Ovary (tissue), 3 donors: ENCODE measurements around the gene PRSS21.

Experiments used
- CTCF ChIP-seq, 3 donors: fragments of 450-650 bp in 2 of 3; fragments of 200-600 bp in 1 of 3; IDR thresholded peaks; one replicate each; pipeline versions ENCODE4 v1.5.1 to v1.8.0; 2016 to 2022; ENCODE audit warnings: antibody characterized with exemption in 3 of 3, mild to moderate bottlenecking in 1 of 3
- POLR2A ChIP-seq: fragments of 450-650 bp; IDR thresholded peaks from one replicate; pipeline ENCODE4 v1.6.1; 2017; ENCODE audit warnings: antibody characterized with exemption, mild to moderate bottlenecking, moderate library complexity
- donor health status: DM: no; HTN: no; CAD: no.

- TF ChIP-seq POLR2A: no peak
- no peak for TF ChIP-seq CTCF (IDR thresholded peaks at IDR 0.05)
Observed at GRCh38 chr16:2828521-2828840, 11.4 kb downstream of the PRSS21 start.
